GM19099 (cell line): ENCODE results near the gene KCNK10.

Experiments used
- POLR2A ChIP-seq: IDR thresholded peaks from 3 replicates; pipeline ENCODE4 v1.6.1; 2011; ENCODE audit warnings: low read depth; ENCODE audit not compliant: insufficient read length; ENCODE audit errors: extremely low read depth

KCNK10 gene

DNA sequence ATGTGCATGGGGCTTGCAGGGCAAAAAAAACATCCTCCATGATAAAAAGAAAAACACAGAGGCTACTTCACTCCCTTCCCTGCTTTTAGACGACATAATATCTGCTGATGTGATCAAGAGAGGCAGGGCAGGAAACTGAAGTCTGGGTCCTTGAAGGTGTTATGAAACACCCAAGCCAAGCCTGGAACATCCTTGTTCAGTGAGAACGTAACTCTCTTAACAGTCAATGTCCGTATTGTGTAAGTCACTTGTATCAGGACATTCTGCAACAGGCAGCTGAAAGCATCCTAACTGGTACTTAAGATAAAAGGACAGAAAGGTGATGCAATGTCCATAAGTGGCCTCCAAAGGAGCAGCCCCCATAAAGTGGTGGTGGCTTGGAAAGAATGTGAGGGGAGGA, 20.0 kb downstream of the KCNK10 start:
- no peak for TF ChIP-seq POLR2A

DNA sequence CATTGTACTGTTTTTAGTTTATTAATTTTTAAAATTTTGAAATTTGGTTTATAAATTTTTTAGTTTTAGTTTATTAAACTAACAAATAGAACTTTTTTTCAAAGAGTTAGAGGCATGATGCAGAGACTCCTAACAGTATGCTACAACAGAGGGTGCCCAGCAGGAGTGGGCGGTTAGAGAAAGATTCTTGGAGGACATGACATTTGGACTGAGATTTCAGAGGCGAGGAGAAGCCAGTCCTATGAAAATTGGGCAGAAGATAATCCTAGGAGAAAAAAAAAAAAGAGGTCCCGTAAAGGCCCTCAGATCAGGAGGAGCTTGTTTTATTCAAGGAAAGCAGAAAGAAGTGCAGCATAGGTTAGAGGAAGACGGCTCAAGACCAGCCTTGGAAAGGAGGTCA, 21.7 kb downstream of the KCNK10 start:
- TF ChIP-seq POLR2A, result no peak

DNA sequence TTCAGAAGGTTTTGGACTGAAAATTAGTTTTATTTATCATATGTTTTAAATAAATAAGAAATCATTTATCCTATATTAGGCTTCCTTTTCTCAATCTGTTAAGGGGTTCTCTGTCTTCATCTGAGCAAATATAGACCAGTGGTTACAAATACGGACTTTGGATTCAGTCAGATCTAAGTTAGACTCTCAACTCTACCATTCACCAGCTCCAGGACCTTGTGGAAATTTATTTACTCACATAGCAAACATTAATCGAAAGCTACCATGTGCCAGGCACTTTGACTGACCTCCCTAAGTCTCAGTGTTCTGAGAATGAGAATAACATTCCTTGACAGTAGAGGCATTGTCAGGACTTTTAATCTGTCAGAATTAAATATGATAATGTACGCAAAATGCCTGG, 22.3 kb downstream of the KCNK10 start:
- TF ChIP-seq POLR2A, result no peak

DNA sequence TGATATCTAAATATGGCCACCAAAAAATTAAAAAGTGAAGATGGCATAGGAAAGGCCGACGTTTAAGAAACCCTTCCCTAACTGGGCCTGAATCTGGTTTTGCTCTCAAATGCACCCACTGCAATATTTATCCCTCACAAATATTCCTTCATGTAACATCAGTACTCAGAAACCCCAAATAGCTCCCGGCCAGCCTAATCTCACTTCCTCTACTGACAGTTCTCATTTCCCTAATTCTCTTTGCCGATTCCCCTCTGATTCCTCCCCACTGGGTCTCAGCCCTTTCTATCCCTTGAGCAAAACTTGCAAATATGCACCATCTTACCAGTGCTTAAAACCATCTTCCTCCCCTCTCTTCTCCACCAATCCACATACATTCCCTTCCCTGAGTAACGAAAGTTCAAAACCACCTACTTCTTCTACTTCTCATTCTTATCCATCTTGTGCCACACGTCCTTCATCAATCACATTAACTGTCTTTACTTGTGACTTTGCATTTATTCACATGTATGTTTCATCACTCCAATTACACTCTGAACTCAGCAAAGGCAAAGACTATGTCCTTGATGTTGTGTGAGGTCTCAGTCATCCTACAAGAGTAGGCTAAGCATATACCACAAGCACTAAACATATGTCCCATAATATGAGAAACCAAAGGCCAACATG, 23.1 kb downstream of the KCNK10 start:
- TF ChIP-seq POLR2A, result no peak

DNA sequence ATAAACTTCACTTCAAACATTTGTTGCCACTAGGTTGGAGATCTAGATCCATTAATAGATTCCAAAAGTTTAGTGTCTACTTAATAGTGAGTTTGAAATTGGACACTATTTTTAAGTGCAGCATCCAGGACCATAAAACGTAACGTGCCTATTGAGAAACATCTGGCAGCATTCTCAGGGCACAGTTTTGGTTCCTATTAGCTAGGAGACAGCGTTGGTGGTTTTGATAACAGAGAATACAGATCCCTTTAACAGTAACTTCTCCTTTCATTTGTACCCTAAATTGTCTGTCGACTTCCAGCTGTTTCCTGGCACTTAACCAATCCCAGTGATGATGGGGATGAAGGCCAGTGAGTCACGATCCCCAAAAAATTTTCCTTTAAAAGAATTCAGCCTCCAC, 25.8 kb downstream of the KCNK10 start:
- TF ChIP-seq POLR2A, result no peak

DNA sequence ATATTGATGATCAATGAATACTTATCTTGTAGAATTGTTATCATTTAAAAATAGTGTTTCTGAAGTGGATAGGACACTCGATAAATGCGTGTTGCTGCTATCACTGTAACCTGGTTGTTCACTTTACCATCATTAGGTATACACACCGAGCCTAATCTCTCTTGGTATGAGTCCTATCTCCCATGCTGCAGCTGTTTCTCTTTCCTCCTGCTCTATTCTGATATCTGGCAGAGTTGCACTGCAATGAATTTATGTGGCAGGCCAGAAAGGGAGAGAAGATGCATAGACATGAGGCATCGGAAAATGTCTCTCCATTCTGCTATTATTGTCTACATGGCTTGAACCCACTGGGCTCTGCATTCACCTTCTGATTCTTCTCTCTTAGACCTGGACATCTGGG, 26.7 kb downstream of the KCNK10 start:
- no peak for TF ChIP-seq POLR2A

DNA sequence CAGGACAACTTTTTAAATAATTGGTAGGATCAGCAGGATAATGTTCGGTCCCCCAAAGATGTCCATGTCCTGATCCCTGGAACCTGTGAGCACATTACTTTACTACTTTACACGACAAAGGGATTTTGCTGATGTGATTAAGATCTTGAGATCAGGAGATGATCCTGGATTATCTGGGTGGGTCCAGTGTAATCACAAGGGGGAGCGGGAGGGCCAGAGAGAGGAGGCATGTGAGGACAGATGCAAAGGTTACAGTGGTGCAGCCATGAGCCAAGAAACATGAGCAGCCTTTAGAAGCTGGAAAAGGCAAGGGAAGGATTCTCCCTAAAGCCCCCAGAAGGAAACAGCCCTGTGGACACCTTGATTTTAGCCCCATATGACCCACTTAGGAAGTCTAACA, 33.1 kb downstream of the KCNK10 start:
- TF ChIP-seq POLR2A, result no peak

DNA sequence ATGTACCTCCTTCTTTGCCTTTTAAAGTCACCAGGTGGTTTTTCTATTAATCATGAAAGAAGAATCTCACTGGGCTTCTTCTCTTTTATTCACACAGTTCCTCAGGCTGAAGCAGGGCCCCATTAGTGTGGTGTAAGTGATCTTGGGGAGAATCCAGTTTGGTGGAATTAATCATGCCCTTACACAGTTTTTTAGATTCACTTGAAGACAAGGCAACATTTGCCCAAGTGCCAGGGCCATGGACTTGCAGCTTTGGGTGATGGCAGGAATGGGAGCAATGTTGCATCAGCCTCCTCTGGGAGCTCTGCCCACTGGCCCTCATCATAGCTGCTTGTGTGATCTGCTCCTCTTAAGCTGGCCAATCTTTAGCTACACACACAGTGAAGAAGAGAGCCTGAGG, 33.8 kb downstream of the KCNK10 start:
- no peak for TF ChIP-seq POLR2A

DNA sequence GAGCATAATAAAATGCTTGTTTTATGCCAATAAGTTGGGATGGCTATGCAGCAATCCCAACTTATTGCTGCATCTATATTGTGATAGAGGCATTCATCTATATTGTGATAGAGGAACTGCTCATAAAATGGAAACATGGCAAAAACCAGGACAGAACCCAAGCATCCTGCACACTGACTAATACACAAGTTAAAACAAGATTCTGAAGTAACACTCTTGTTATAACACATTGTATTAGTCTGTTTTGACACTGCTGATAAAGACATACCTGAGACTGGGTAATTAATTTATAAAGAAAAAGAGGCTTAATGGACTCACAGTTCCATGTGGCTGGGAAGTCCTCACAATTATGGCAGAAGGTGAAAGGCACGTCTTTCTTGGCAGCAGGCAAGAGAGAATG, 36.8 kb downstream of the KCNK10 start:
- no peak for TF ChIP-seq POLR2A

DNA sequence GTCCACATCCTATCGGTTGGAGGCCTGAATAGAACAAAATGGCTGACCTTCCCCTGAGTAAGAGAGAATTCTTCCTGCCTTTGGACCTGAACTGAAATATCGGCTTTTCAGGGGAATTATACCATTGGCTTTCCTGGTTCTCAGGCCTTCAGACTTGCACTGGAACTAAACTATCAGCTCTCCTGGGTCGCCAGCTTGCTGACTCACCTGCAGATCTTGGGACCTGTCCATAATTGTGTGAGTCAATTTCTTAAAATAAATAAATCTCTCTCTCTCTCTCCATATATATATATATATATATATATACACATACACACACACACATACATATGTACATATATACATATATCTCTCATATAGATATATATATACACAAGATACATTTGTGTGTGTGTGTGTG, 41.6 kb downstream of the KCNK10 start:
- no peak for TF ChIP-seq POLR2A

DNA sequence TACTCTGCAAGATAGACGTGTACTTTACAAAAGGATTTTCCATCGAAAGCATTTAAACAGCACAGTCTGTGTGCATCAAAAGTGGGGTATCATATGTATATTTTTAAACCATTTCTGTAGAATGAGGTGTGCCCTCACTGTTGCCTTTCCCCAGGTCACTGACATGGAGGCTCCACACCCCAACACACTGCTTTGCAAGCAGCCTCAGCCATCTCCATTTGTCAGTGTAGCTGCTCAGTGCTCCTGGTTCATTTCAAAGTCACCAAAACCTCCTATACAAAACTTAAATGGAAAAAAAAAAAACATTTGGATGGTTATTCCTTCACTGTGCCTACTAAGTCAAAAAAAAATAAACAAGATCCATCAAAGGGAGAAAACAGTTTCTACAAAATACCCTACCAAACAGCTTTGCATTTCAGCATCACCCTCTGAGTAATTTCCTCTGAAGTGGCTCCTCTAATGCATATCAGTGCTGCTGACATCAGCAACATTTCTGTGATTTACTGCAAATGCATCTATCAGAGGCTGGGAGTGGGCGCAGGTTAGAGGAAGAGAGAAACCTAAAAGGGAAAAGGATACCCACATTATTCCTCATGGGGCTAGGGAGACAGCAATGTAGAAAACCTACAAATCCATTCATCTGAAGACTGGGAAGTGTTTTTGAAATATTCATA, 46.0 kb downstream of the KCNK10 start:
- no peak for TF ChIP-seq POLR2A

DNA sequence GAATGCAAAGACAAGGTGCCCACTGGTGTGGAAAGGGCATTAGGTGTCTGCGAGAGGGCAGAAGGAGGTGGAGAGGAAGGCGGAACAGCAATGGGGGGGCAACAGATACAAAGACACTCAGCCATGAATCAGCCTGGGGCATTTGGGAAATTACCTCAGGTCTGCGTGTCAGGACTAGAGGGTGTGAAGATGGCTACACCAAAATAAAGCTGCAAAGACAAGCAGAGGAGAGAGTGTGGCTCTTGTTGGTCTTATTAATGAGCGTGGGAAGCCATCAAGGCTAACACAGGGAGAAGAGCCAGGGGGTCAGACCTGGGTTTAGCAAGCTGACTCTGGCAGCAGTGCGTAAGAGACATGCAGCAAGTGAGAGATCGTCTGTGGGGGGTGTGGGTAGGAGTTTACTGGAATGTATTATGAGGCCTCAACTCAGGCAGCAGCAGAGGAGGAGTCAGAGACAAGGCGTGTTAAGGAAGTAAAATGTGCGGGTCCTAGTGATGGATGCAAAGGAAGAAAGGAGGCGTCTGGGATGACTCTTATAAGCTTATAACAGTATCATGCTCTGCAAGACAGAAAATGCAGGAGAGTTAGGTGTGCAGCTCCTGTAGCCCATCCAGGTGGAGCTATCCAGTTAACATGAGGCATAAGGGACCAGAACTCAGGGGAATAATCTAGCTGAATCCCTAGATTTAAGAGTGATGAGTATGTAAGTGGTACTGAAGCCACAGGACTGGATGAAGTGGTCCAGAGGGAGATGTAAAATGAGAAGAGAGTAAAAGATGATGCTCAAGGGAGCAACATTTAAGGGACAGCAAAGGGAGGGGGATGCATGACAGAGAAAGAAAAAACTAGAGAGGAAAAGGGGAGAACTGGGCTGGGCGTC, 50.4 kb downstream of the KCNK10 start:
- TF ChIP-seq POLR2A, result no peak

DNA sequence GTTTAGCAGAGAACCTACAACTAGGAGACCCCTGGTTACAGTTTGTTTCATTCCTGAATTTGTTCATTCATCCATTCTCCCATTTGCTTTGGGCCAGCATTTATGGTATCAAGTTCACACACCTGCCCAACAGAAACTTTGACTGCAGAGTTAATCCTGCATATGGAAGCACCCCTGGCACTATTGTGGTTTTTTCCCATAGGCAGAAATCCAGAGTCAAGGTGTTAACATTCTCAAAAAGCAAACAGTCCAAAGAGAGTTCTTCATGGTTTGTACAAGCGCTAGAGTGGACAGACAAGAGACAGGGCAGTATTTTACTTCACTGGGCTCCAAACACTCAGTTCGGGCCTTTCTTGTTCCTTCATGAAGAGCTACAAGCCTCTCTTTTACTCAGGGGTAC, 51.9 kb downstream of the KCNK10 start:
- TF ChIP-seq POLR2A, result no peak

DNA sequence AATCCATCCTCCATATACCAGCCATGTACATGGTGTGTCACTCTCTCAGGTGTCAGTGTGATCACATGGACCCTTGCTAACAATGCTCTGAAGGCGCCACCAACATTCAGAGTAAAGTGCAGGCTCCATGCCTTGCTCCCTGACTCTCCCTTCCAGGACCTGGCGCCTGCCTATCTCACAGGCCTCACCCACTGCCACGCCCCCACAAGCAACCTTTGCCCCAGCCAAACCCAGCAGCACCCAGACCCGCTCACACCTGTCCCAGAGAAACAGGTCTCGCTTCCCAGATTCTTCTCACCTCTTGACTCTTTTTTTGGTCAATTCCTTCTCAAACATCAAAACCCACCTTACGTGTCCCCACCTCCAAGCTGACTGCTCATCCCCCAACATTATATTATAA, 52.3 kb downstream of the KCNK10 start:
- TF ChIP-seq POLR2A, result no peak

DNA sequence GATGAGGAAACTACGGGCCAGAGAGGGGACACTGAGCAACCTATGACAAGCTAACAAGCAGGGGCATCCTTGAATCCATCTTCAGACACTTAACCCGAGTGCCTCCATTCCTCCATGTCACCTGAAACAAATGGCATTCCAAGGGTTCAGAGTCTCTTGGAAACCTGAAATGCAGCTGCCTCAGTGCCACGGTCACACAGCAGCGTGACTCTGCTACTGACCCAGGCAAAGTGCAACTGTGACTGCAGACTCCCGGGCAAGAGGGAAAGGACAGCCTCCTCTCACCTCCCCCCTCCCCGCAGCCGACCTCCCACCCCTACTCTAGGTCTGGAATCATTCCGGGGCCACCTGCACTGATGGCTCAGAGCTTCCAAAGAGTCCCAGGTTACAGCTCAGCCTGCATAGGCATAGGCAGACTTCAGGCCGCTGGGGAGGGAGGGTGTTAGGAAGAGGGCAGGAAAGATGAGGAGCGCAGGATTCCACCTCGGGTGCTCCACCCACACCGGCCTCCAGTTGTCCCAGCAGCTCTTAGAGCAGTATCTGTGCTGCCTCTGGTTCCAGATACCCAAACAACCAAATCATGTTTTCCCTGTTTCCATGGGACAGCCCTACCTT, 53.2 kb downstream of the KCNK10 start:
- TF ChIP-seq POLR2A, result no peak

DNA sequence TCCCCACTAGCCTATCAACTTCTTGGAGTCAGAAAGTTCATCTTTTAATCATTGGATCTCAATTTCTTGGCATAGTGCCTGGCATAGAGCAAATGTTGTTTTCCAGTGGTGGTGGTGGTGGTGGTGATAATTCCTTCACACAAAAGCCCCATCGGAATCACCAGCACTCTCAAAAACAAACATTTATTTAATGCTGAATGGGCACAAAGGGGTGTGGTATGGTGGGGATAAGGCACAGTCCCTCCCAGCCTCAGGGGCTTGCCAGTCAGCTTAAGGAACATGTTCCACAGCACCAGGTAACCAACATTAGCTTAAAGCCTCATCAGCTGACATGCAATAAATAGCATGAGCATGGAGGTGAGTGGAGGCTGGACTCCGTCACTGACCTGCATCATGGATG, 56.6 kb downstream of the KCNK10 start:
- no peak for TF ChIP-seq POLR2A

DNA sequence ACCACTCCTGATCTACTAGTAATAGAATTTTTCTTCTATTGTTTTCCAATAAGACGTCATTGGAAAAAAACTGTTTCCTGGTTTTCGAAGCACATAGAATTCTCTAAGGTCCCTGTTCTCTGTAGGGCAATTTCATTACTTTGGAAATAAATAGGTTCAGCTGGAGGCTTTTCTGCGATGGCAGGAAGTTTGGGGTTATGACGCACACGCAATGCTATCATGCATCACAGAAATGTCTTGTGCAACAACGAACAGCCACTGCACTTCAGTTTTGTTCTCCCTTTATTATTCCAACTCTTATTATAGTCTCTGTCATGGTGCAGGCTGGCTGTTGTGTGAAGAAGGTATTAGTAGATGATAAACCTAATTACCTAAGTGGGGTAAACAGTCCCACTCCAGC, 59.0 kb downstream of the KCNK10 start:
- TF ChIP-seq POLR2A, result no peak
